HG02623 (cell line): ENCODE results near the gene FRAS1.
"Not testable (repeated sequence)": the region's sequence is repeated elsewhere in the genome, so short reads cannot be mapped to it uniquely, and the experiment has no call there.

ENCODE experiments used
- ATAC-seq: cut with Tn5 transposase; IDR thresholded peaks from one replicate; pipeline ENCODE4 v1.9.1; 2021; ENCODE audit warnings: moderate library complexity; ENCODE audit not compliant: unreplicated experiment

The FRAS1 gene

DNA sequence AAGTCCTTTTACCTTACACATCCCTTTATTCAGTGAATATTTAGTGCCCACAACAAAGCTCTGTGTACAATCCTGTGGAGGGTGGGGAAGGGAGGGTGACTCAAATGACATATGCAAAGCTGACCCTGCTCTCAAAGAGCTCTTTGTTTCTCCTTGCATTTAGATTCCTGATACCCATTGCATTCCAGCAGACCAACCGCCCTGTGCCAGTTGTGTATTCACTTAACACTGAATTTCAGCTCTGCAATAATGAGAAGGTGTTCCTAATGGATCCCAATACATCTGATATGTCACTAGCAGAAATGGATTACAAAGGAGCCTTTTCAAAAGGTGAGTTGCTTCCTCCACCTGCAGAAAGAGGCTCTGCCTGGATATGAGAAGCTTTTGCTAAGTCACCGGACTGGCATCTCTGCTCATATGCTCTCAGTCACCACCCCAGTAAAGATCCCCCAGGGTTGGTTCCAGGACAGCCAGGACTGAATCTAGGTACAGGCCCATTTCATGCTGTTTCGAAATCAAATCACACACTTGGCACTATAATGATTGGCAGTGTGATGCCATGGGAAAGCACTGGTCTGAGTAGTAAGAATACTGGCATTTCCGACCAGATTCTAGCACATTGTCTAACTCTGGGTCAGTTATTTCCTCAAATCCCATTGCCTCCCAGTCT lies 477.3 kb downstream of the FRAS1 start:
- ATAC-seq, result no peak

- no peak for ATAC-seq
These were observed 485.2 kb downstream of the FRAS1 start for GRCh38 chr4:78542373-78542772.

- no peak for ATAC-seq
These were observed 486.5 kb downstream of the FRAS1 start for GRCh38 chr4:78543424-78544125.

- ATAC-seq, result no peak
These were observed 487.6 kb downstream of the FRAS1 start for GRCh38 chr4:78544678-78545077.

- no peak for ATAC-seq
These were observed 488.4 kb downstream of the FRAS1 start for GRCh38 chr4:78545275-78546246.

DNA sequence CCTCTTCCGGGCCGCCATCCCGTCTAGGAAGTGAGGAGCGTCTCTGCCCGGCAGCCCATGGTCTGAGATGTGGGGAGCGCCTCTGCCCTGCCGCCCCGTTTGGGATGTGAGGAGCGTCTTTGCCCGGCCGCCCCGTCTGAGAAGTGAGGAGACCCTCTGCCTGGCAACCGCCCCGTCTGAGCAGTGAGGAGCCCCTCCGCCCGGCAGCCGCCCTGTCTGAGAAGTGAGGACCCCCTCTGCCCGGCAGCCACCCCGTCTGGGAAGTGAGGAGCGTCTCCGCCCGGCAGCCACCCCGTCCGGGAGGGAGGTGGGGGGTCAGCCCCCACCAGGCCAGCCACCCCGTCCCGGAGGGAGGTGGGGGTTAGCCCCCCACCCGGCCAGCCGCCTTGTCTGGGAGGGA lies 490.8 kb downstream of the FRAS1 start:
- ATAC-seq, result not testable (repeated sequence)

- not testable (repeated sequence) for ATAC-seq
These were observed 491.8 kb downstream of the FRAS1 start for GRCh38 chr4:78548889-78549288.

GRCh38 chr4:78551420-78552351 lies 494.6 kb downstream of the FRAS1 start, which contains the start of gene ANXA3:
Gene ANXA3, plus strand, starts transcription at chr4:78551770. Its CDS starts 2,704 bp downstream, at chr4:78554474.
- ATAC-seq, result no peak

- no peak for ATAC-seq
These were observed 495.4 kb downstream of the FRAS1 start for GRCh38 chr4:78552389-78553042.

GRCh38 chr4:78553043-78553396 lies 495.9 kb downstream of the FRAS1 start:
- no peak for ATAC-seq

GRCh38 chr4:78553529-78554060 lies 496.5 kb downstream of the FRAS1 start:
- no peak for ATAC-seq

GRCh38 chr4:78556665-78557064 lies 499.5 kb downstream of the FRAS1 start:
- ATAC-seq, result no peak

- no peak for ATAC-seq
These were observed 500.7 kb downstream of the FRAS1 start for GRCh38 chr4:78557841-78558240.

GRCh38 chr4:78558410-78558809 lies 501.3 kb downstream of the FRAS1 start:
- ATAC-seq, result no peak

GRCh38 chr4:78560296-78560963 lies 503.3 kb downstream of the FRAS1 start:
- no peak for ATAC-seq

- ATAC-seq, result no peak
These were observed 504.6 kb downstream of the FRAS1 start for GRCh38 chr4:78561677-78562076.

DNA sequence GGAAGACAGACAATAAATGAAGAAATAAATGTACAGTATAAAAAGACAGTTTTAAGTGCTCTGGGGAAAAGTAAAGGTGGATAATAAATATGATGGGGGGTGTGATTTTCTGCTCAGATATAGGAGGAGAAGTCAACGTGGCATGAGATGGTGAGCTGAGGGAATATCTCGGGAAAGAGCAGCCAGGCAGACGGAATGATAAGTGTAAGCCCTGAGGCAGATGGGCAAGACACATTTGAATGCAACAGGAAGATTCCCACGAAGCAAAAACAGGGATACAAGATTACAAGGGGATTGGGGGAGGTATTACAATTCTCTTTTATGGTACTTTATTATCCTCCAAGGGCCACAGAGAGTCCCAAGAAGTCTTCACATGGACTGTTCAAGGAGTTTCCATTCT lies 505.6 kb downstream of the FRAS1 start:
- no peak for ATAC-seq

- ATAC-seq, result no peak
These were observed 508.8 kb downstream of the FRAS1 start for GRCh38 chr4:78565971-78566372.
